NCI-H446 (cell line): ENCODE data around the gene PTPN9.
"Not testable (repeated sequence)": the region's sequence is repeated elsewhere in the genome, so short reads cannot be mapped to it uniquely, and the experiment has no call there.

Source experiments
- DNase-seq, 2 experiments: peaks; one replicate each; lab custom pipeline; 2025; lab: John Stamatoyannopoulos, UW

The PTPN9 gene

GRCh38 chr15:75578948-75579920, at the start of gene PTPN9:
Gene PTPN9 (minus strand): TSS chr15:75579315. CDS start chr15:75578776, 539 bp downstream.
- DNase-seq: peak; percentile 3 to 73

- peak; percentile 75 to 90 for DNase-seq
Measured at GRCh38 chr15:75625542-75626347, 46.6 kb upstream of the PTPN9 start, which contains the start of gene SNUPN. Gene SNUPN (minus strand): TSS chr15:75625725. CDS start chr15:75621051, 4,674 bp downstream.

- DNase-seq: no peak
Measured at GRCh38 chr15:75622505-75622904, 43.4 kb upstream of the PTPN9 start.

DNA sequence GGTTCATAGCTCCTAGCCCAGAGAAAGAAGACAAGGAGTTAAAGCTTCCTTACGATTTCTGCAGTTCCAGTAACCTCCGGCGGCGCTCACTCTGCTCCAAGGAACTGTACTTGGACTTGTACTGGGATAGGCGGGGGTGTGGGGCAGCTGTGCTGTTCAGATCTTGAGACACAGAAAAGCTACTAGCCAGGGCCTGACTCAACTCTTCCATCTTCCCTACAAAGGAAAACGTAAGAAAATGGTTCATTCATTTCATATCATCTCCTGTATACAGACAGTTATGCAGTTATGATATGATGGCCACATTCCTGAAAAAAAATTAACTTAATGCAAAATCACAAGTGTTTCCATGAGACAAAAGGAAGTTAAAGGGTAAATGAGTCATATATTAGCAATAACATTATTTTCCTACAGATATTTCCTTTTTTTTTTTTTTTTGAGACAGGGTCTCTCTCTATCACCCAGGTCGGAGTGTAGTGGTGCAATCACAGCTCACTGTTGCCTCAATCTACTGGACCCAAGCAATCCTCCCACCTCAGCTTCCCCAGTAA, 41.8 kb upstream of the PTPN9 start:
- DNase-seq: no peak

DNA sequence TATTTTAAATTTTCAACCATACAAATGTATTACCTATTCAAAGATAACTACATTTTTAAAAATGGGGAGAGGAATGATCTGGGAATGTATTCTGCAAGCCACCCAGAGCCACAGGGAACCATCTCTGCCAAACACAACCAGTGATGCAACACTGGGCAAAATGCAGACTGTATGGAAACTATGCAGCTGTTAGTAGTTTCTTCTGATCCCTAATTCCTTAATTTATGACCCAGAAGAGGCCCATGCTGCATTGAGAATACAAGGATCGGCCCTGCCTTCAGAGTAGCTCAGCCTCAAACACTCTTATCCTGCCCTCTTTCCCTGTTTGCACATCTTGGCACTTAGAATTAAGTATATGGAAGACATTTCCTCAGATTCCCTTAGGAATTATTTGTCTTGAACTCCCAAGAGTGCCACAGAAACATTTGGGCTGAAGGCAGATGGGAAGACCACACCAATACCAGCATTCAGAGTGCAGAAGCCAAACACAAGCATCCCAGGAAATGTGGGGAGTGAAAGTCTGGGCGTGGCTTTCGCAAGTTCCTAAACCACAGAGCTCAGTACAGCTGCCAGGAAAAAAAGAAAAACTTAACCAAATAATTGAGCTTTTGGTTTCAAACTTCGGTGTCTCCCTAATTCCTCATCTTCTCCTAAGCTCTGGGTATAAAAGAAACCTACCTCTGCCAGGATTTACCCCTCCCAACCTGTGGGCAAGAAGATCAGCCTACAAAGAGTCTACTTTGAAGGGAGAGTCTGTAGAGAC, 41.1 kb upstream of the PTPN9 start:
- DNase-seq: no peak

DNA sequence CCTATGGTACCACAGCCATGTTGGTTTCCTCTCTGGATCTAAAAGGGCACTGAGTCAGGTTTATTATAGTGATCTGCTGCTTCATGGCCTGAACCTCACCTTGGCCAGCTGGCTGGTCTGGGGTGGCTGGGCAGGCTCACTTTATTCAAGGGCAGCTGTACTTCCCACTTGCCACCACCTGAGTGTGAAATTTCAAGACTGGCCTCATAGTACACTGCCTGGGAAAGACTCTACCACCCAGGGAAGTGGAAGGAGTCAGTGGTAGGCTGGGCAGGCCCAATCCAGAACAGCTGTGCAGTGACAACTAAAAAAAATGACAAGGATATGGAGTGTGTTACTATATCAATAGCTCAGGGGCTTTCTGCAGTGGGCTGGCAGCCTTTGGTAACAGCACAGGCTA, 37.7 kb upstream of the PTPN9 start:
- DNase-seq: no peak

- DNase-seq: no peak
Measured at GRCh38 chr15:75606711-75607699, 27.9 kb upstream of the PTPN9 start.

- no peak for DNase-seq
Measured at GRCh38 chr15:75606026-75606425, 26.9 kb upstream of the PTPN9 start.

GRCh38 chr15:75599401-75599800, 20.3 kb upstream of the PTPN9 start:
- DNase-seq: no peak

GRCh38 chr15:75598361-75598760, 19.2 kb upstream of the PTPN9 start:
- no peak for DNase-seq

DNA sequence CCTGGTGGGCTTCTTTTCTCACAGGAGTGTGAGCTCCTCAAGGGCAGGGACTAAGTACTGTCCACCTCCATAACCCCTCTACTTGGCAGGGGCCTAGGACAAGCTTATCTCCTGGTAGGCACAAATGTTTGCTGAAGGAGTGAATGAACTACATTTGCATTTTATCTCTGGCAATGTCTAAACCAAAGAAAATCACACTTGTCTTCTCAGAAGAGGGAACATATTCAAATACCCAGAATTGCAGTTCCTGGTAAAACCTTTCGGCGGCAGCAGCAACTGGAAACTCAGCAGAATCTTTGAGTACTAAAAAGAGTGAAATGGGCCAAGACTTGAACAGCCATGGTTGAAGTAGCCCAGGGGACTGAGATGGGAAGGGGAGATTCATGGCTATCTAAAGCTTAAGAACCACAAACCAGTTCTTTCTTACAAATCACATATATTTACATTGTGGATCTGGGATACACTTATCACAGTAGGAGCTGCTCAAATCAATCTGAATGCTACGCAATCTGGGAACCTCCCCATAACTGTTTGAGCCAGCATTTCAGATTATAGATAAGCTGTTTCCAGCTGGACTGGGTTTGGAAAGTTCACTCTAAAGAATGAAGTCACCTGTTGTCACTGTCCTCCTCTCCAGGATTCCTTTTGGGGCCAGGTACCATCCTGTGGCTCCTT, 18.7 kb upstream of the PTPN9 start:
- DNase-seq: no peak

- no peak for DNase-seq
Measured at GRCh38 chr15:75596703-75597345, 17.7 kb upstream of the PTPN9 start.

GRCh38 chr15:75594276-75594675, 15.2 kb upstream of the PTPN9 start:
- DNase-seq: no peak

- DNase-seq: no peak
Measured at GRCh38 chr15:75591655-75592364, 12.7 kb upstream of the PTPN9 start.

DNA sequence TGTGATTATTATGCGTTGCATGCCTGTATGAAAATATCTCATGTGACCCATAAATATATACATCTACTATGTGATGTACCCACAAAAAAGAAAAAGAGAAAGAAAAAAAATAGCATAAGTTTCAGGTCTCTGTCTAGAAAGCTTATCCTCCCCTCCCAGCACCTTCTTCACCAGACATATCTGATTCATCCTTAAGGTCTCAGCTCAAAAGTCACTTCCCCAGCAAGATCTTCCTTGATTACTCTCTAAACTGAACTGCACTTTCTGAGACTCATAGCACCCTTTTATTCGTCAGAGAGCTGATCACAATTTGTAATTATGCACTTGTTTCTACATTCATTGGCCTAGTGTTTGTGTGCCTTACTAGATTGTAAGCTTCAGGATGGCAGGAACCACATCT, 11.1 kb upstream of the PTPN9 start:
- DNase-seq: no peak

- no peak for DNase-seq
Measured at GRCh38 chr15:75589071-75589470, 10.0 kb upstream of the PTPN9 start.

DNA sequence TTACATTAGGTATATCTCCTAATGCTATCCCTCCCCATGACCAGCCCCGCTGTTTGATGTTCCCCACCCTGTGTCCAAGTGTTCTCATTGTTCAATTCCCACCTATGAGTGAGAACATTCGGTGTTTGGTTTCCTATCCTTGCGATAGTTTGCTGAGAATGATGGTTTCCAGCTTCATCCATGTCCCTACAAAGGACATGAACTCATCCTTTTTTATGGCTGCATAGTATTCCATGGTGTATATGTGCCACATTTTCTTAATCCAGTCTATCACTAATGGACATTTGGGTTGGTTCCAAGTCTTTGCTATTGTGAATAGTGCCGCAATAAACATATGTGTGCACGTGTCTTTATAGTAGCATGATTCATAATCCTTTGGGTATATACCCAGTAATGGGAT, 7.3 kb upstream of the PTPN9 start:
- DNase-seq: not testable (repeated sequence)

DNA sequence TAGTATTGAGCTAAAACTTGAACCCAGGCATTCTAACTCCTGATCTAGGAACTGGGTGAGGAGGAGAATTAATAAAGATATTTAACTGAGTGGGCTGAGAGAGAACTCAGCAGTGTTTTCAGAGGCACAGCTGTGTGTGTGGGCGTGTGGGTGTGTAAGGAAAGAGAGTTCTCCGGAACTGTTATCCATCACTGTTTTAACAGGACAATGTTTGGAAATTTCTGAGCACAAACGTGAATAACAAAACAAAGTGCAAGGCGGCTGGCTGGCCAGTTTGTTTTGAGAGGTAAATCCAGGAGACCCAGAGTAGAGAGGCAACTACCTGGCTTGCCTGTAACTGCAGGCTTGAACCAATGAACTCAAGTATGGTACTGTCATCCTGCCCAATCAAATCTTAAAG, 5.0 kb upstream of the PTPN9 start:
- DNase-seq: no peak

GRCh38 chr15:75583701-75584100, 4.6 kb upstream of the PTPN9 start:
- DNase-seq: no peak
